Measurements from ENCODE around the gene LAMC1. TPM values are rescaled to one million over a fixed set of nuclear protein-coding genes. Genes with fewer than 3 reads are reported as not detected.

The LAMC1 gene
- total RNA-seq, 4 donors from 2014 or later = 26.3 to 275 (median 60.0) TPM

GRCh38 chr1:183097438-183098051 is 74.3 kb downstream of the LAMC1 start:
- WGBS, 2 donors = 36 to 49% methylated on average over 3 of the region's 3 CpGs
- DNase-seq = no peak

GRCh38 chr1:183098317-183098716 is 75.1 kb downstream of the LAMC1 start:
- peaks cover 0 to 2% (median under 1%) of the 10 kb centered on the region in 3 donors for H3K36me3 ChIP-seq
- intact Hi-C loops (cut with DNase I) = no loop called here
- peak overlapping the region in 2 of 4 donors; percentile 6 to 60 for H3K27ac ChIP-seq
- no peak for TF ChIP-seq CTCF (IDR thresholded peaks at IDR 0.05)
- no peak for TF ChIP-seq POLR2A (IDR thresholded peaks at IDR 0.05)
- WGBS, 2 donors = 94% methylated on average over 2 of the region's 2 CpGs
- no peak for DNase-seq
- no peaks in the 10 kb centered on the region for H3K9me3 ChIP-seq
- H3K4me1 ChIP-seq = peaks cover 0 to 81% (median 22%) of the 10 kb centered on the region in 3 donors
- no peak overlapping the region for H3K4me3 ChIP-seq
- H3K27me3 ChIP-seq = no peaks in the 10 kb centered on the region

More at GRCh38 chr1:183097438-183098051, 74.3 kb downstream of the LAMC1 start:
- TF ChIP-seq CTCF (IDR thresholded peaks at IDR 0.05) = no peak
- no peak for TF ChIP-seq POLR2A (IDR thresholded peaks at IDR 0.05)
- Histone ChIP-seq H3K4me1 (peaks cover 0 to 86% (median 22%) of the 10 kb centered on the region in 3 donors), H3K9me3 (no peaks in the 10 kb centered on the region), H3K4me3 (no peak overlapping the region), H3K27ac (peak overlapping the region in 3 of 4 donors; percentile 6 to 60 (median 43)), H3K36me3 (no peaks in the 10 kb centered on the region), H3K27me3 (no peaks in the 10 kb centered on the region)
- intact Hi-C loops (cut with DNase I) = no loop called here

- Histone ChIP-seq H3K4me3 (no peak overlapping the region), H3K36me3 (peaks cover 0 to 17% (median 4%) of the 10 kb centered on the region in 3 donors), H3K4me1 (peaks cover 0 to 67% (median 26%) of the 10 kb centered on the region in 3 donors), H3K27me3 (no peaks in the 10 kb centered on the region), H3K27ac (peak overlapping the region in 1 of 4 donors; percentile 17), H3K9me3 (no peaks in the 10 kb centered on the region)
- WGBS, 2 donors = 95 to 98% methylated on average over 4 of the region's 4 CpGs
- intact Hi-C loops (cut with DNase I) = no loop called here
- no peak for DNase-seq
- no peak for TF ChIP-seq CTCF (IDR thresholded peaks at IDR 0.05)
- TF ChIP-seq POLR2A (IDR thresholded peaks at IDR 0.05) = no peak
Measured at GRCh38 chr1:183100361-183100974, 77.2 kb downstream of the LAMC1 start.

- TF ChIP-seq CTCF (IDR thresholded peaks at IDR 0.05) (no peak), POLR2A (IDR thresholded peaks at IDR 0.05) (no peak)
- whole genome bisulfite sequencing, 2 donors = 80 to 87% methylated on average over 4 of the region's 4 CpGs
- intact Hi-C loops (cut with DNase I) = no loop called here
- peaks cover 0 to 65% (median 29%) of the 10 kb centered on the region in 3 donors for H3K4me1 ChIP-seq
- H3K27ac ChIP-seq = peak overlapping the region in 2 of 4 donors; percentile 17 to 32
- no peak overlapping the region for H3K4me3 ChIP-seq
- H3K27me3 ChIP-seq = no peaks in the 10 kb centered on the region
- DNase-seq = no peak
- H3K9me3 ChIP-seq = no peaks in the 10 kb centered on the region
- H3K36me3 ChIP-seq = peaks cover 0 to 17% (median 4%) of the 10 kb centered on the region in 3 donors
Measured at GRCh38 chr1:183101081-183101480, 77.9 kb downstream of the LAMC1 start.

- H3K9me3 ChIP-seq = no peaks in the 10 kb centered on the region
- no peak for TF ChIP-seq POLR2A (IDR thresholded peaks at IDR 0.05)
- TF ChIP-seq CTCF (IDR thresholded peaks at IDR 0.05) = no peak
- no peak for DNase-seq
- H3K4me3 ChIP-seq = no peak overlapping the region
- H3K27me3 ChIP-seq = no peaks in the 10 kb centered on the region
- peak overlapping the region in 3 of 4 donors; percentile 16 to 44 (median 32) for H3K27ac ChIP-seq
- intact Hi-C loops (cut with DNase I) = no loop called here
- 54 to 65% methylated on average over 2 to 5 of the region's 8 CpGs for WGBS, 2 donors
- H3K36me3 ChIP-seq = peaks cover 0 to 22% (median 4%) of the 10 kb centered on the region in 3 donors
- H3K4me1 ChIP-seq = peaks cover 0 to 65% (median 29%) of the 10 kb centered on the region in 3 donors
Measured at GRCh38 chr1:183101841-183102276, 78.6 kb downstream of the LAMC1 start.
